NCI-H2196 treated with DMSO at 0.1 percent for 48 hours (cell line): ENCODE results near the gene PPFIBP2.
A peak's percentile ranks its signal among the peaks of the same experiment; 100 is the strongest.

Experiments
- DNase-seq: peaks from one replicate; lab custom pipeline; 2025; ENCODE audit not compliant: unreplicated experiment; lab: John Stamatoyannopoulos, UW

Gene PPFIBP2

GRCh38 chr11:7524462-7525235 is 10.8 kb downstream of the PPFIBP2 start:
- no peak for DNase-seq

DNA sequence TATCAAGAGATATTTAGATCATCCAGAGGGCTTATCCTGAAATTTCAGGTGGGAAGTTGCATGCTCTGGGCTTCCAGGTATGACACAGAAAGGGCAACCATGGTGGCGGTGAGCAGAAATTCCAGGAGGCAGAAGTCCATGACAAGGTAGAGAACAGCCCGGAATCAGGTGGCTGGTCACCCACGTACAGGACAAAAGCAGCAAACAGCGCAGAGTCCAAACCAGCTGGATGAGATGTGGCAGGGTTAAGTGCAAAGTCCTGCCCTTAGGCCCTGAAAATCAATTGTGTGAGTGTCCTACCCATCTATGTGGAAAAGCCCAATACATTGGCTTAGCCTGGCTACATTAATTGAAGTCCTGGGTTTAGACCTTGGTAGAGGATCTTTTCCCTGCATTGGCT is 11.6 kb downstream of the PPFIBP2 start:
- DNase-seq: no peak

- DNase-seq: no peak
Observed at GRCh38 chr11:7527029-7527428, 13.2 kb downstream of the PPFIBP2 start.

DNA sequence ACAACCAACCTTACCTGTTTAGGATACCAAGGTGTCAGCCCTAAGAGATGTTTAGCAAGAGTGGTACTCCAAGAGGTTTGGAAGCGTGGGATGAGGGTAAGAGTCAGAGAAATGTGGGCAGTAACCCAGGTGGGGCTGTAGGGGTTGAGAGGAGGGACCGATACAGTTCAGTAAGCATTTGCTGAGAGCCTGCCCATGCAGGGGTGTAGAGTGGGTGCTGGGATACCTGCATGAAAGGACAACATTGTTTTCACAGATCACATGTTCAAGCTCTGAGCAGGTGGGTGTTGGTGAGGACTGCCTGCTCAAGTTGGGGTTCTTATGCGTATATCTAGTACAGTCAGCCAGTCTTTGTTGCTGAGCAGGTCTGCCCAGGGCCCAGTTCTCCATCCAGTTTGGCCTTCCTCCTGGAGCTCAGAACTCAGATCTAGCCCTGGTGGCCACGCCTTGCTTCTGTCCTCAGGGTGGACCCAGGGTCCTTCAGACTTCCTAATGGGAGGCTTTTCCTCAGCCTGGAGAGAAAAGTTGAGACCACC is 14.8 kb downstream of the PPFIBP2 start:
- no peak for DNase-seq

DNA sequence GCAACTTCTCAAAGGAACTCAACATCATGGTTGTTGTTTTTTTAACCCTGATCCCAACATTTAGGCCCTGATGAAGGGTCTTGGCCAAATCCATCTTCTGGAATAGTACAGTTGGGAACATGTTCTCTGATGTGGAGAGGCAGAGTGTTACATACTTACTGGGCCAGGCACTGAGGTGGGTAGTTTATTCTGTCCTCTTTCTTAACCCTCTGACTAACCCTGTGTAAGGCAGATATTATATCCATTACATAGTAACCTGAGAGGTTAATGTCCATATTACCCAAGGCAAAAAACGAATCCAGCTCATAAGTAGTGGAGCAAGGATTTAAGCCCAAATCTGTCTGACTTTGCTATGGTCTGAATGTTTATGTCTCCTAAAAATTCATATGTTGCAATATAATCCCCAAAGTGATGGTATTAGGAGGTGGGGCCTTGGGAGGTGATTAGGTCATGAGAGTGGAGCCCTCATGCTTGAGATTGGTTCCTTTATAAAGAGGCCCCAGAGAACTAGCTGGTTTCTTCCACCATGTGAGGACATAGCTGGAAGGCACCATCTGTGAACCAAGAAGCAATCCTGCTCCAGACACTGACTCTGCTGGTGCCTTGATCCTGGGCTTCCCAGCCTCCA is 16.3 kb downstream of the PPFIBP2 start:
- no peak for DNase-seq

GRCh38 chr11:7531011-7531410 is 17.2 kb downstream of the PPFIBP2 start:
- DNase-seq: no peak

DNA sequence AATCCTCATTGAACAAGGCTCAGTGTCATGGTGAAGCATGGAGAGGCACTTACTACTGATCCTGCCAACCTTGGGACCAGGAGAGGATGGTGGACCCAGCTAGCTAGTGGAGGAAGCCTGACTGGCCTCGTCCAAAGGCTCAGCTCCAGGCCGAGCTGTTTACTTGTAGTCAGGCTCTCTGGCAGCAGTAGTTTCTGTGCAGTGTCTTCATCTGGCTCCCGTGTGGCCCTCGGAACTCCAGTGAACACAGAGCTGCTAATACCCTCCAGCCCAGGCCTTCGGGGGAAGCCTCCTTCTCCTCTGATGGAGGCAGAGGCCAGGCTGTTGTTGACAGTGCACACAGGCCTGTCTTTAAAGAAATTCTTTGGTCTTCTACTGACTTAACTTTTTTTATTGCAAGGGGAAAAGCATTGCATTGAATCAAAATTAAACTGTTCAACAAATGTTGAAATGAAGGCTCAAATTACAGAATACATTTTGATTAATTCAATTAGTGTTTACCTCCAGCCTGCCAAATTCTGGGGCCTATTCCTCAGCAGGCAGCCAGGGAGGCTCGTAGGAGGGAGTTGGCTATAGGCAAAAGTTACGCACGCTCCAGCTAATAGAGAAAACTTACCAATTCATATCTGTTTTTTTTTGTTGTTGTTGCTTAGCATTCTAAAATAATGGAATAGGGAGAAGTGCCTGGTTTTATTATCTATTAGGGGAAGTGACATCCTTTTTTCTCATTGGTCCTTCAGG is 18.8 kb downstream of the PPFIBP2 start:
- DNase-seq: no peak

DNA sequence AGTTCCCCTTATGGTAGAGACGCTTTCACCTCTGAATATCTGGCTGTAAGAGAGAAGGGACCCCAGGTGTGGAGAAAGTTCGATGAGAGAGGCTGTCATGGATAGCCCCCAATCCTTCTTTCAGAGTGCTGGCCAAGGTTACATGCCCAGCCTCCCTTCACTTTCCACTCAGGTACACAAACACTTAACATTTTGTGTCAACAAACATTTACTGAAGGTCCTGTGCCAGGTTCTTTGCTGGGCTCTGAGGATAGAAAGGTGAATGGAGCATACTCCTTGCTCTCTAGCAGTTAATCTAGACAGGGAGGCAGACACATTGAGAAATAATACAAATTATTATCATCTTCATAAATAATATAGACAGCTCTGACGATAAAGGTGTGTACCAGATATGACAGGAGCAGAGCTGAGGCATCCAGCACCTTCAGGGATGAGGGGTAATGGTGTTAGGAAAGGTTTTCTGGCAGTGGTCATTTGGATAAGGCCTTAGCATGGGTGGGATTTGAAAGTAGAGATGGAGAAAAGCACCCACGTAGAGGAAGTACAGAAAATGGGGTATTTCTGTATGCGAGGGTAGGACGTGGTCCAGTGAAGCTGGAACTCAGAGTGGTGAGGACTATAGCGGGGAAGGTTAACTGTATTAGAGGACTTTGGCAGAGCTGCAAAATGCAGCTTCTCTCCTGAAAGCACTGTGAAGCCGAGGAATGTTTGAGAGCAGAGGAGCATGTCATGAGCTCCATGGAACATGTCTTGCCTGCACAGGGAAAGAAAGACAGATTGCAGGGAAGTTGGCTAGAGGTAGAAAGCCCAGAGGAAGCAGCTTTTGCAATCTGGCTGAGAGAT is 19.6 kb downstream of the PPFIBP2 start:
- DNase-seq: no peak

DNA sequence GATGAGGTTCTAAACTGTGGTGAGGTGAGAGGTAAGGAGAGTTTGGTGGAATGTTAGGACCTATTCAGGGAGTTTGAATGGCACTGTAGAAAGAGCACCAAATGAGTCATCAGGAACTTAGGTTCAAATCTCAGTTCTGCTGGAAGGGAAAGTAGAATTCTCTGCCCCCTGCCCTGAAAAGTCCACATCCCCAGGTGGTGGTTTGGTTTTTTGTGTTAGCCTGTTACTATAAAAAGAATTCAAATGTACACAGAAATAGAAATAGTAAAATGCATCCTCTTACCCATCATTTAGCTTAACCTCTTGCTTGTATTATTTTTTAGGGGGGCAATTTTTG is 20.2 kb downstream of the PPFIBP2 start:
- DNase-seq: no peak

DNA sequence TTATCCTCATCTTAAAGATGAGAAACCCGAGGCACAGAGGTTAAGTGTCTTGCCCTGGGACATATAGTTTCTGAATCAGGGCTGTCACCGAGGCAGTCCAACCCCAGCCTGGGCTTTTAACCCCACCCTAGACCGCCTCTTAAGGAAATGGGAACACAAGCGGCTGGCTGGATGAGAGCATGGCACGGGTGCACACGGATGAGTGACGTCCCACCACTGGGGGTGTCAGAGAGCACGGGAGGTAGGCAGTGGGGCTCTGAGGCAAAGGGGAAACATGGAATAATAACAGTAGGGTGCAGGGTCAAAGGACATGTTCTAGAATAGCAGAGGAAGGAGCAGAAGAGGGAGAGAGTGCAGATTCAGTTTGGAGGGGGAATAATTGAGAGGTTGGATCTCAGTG is 22.3 kb downstream of the PPFIBP2 start:
- no peak for DNase-seq

GRCh38 chr11:7537265-7537664 is 23.5 kb downstream of the PPFIBP2 start:
- DNase-seq: no peak

GRCh38 chr11:7538031-7538430 is 24.2 kb downstream of the PPFIBP2 start:
- no peak for DNase-seq

GRCh38 chr11:7538466-7539454 is 25.0 kb downstream of the PPFIBP2 start:
- no peak for DNase-seq

DNA sequence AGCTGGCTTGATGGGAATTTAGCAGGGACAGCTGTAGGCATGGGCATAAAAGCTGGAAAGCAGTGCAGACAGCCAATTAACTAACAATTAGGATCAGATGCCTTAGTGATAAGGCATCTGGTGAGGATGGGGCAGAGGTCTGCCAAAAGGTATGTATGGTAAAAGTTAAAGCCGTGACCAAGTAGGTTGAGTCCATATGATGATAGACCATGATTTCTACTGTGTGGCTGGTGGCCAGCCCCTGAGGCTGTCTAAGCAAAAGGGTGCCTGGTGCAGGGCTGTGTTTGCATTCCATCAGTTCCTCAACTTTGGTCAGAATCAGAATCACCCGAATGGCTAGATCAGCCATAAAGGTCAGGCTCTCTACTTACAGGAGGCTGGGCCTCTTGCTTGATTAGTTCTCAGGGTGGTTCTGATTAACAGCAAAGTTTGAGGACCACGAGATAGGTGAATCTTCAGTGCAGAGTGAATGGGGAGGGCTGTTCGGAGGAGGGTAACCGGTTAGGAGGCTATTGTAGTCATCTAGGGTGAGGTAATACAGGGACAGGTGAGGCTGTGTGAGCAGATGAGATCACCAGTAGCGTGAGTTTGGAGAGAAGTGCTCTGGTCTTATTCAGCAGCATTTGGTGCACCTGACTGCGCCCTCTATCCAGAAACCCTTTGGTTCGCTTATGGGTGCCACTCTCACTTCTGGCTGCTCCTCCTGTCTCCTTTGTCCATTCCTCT is 27.2 kb downstream of the PPFIBP2 start:
- DNase-seq: peak; percentile 36

DNA sequence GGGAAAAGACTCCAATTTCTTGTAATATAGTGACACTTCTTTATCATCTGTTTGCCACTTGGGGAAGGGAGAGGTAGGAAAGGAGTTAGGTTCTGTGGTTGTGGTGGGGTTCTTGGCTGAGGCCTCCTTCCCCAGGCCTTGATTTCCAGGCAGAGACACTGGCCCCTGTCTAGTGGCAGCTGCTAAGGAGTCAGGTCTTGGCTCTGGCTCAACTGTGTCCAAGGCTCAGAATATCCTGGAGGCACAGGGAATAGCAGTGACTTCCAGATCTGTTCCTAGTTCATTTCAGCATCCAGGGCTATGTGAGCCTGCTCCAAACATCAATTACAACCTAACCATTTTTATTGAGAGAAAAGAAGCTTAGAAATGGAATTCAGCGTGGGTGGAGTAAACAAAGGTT is 29.5 kb downstream of the PPFIBP2 start:
- no peak for DNase-seq

GRCh38 chr11:7544021-7544420 is 30.2 kb downstream of the PPFIBP2 start:
- DNase-seq: no peak

DNA sequence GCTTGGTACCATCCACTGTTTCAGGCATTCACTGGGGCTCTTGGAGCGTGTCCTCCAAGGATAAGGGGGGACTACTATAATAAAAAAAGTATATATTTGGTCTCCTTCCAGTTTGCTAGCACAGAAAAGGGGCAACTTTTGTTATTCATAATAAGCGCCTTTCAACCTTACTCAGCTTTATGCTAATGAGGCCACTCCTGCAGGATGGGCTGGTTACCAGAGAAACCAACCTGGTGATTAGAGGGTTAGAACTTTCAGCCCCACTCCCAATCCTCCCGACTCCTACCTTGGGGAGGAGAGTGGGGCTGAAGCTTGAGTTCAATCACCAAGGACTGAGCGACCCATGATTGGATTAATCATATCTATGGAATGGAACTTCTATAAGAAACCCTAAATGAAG is 31.8 kb downstream of the PPFIBP2 start:
- no peak for DNase-seq

DNA sequence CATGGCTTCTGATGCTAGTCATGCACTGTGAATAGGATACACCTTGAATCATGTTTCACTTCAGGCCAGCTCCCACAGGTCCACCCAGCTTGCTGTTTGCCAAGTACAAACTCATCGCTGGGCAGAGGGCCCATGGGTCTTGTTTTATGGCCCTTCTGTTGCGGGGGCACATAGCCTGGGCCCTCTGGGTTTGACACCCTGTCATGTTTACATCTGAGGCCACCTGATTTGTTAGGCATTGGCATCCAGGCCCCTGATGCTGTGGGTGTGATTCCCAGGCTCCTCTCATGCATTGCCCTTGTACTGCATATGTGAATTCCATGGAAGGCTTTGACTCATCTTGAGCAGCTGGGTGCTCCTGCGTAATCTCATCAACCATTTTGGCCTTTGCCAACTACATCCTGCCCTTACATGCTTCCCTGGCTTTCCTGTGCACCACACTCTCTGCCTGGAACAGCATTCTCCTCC is 32.6 kb downstream of the PPFIBP2 start:
- no peak for DNase-seq

GRCh38 chr11:7547687-7548086 is 33.9 kb downstream of the PPFIBP2 start:
- DNase-seq: no peak
